Measurements from ENCODE around the gene ATAT1. TPM values are rescaled to one million over a fixed set of nuclear protein-coding genes. Genes with fewer than 3 reads are reported as not detected.
A peak's percentile ranks its signal among the peaks of the same experiment; 100 is the strongest.

ATAT1 gene
- total and polyA plus RNA-seq, 9 of the 15 experiments (the other 6 are each of a cell fraction or from before 2014, with no cell fraction given) = 0.65 to 5.8 (median 1.6) TPM

GRCh38 chr6:30683183-30683979, 56.7 kb downstream of the ATAT1 start:
- H3K9me1 ChIP-seq (ENCODE audit: control insufficient read depth, insufficient read depth, low read length) = no peaks in the 10 kb centered on the region
- CTCF ChIA-PET (ENCODE audit: low intra/inter-chr PET ratio) = interaction anchor here (6.1 kb wide), 1 partner anchor 39 kb away, joined by 92 read pairs; the partner anchor contains the start of gene TUBB
- H3K9me3 ChIP-seq (replicated peaks; ENCODE audit: control insufficient read depth, insufficient read depth, low read depth, low read length) = no peaks in the 10 kb centered on the region
- TSS peak; percentile 26 for BruUV-seq (replicated peaks)
- FAIRE-seq (no peak), DNase-seq (ENCODE audit: extremely low read depth in 1 of 4, low spot score in 3 of 4) (peak in 1 of 4 experiments; percentile 38), ATAC-seq (no peak)
- peak overlapping the region; percentile 81 for H3K4me3 ChIP-seq
- intact Hi-C loops (cut with micrococcal nuclease) (loop anchor here (5.0 to 10.0 kb wide), 2 partner anchors 131 to 404 kb away; no protein-coding TSS in a partner anchor), in situ Hi-C loops (cut with MboI) (no loop called here)
- peak overlapping the region; percentile 81 to 95 for H3K9ac ChIP-seq (ENCODE audit: insufficient read depth in 1 of 2, low read depth in 2 of 2, low read length in 2 of 2)
- H4K20me1 ChIP-seq (replicated peaks; ENCODE audit: control insufficient read depth, insufficient read depth, low read length) = no peaks in the 10 kb centered on the region; the same call in 1 of the 2 replicates
- peaks cover 48 to 88% of the 10 kb centered on the region in 2 experiments for H3K4me1 ChIP-seq (replicated peaks in 1 of 2; ENCODE audit: control insufficient read depth in 2 of 2, insufficient read depth in 2 of 2, low read length in 2 of 2)
- peak overlapping the region; percentile 97 for H3K4me2 ChIP-seq (ENCODE audit: insufficient read depth, low read length)
- 3% methylated on average over 7 of the region's 7 CpGs for WGBS (ENCODE audit: insufficient coverage, low coverage, missing lambda C conversion rate)
- H3K27me3 ChIP-seq (ENCODE audit: control insufficient read depth in 2 of 2, insufficient read depth in 2 of 2, low read length in 2 of 2) = no peaks in the 10 kb centered on the region
- H3K27ac ChIP-seq (ENCODE audit: extremely low read depth, low read depth, low read length) = peak overlapping the region; percentile 88
- POLR2A ChIA-PET = interaction anchor here (0.5 to 7.0 kb wide), 6 partner anchors 20 to 981 kb away, joined by 3 to 118 read pairs (median 4); partner anchors contain the start of genes MDC1 and TUBB
- H3K36me3 ChIP-seq (ENCODE audit: control insufficient read depth, insufficient read depth, low read length) = peaks cover 28% of the 10 kb centered on the region
- H3K79me2 ChIP-seq (ENCODE audit: control insufficient read depth, insufficient read depth, low read length) = peaks cover 94% of the 10 kb centered on the region
- no peak overlapping the region; the same call in 1 of the 2 replicates for H2AFZ ChIP-seq (ENCODE audit: low read depth, low read length)
- TF ChIP-seq E2F4 (CRISPR knock-in tag; IDR thresholded peaks at IDR 0.05; ENCODE audit: low read depth) (no peak), ZNF263 (CRISPR knock-in tag; IDR thresholded peaks at IDR 0.05; ENCODE audit: borderline replicate concordance) (peak; percentile 84), ZNF407 (IDR thresholded peaks at IDR 0.05; ENCODE audit: low read depth) (0 out of 2 replicates have a peak, but pooled peaks have one; percentile 3), NR2C2 (CRISPR knock-in tag; IDR thresholded peaks at IDR 0.05) (no peak), NR2C2 (tag; IDR thresholded peaks at IDR 0.05) (peak; percentile 74; the same call in 1 of the 2 replicates), TEAD1 (CRISPR knock-in tag; IDR thresholded peaks at IDR 0.05) (0 out of 4 replicates have a peak, but pooled peaks of 1 of the 2 experiments have one; percentile 59), HDGF (IDR thresholded peaks at IDR 0.05) (0 out of 2 replicates have a peak, but pooled peaks have one; percentile 2), KDM5B (IDR thresholded peaks at IDR 0.05; ENCODE audit: insufficient replicate concordance, low read depth, low read length) (peak; percentile 8), USF1 (CRISPR knock-in tag; IDR thresholded peaks at IDR 0.05) (peak; percentile 44; the same call in 1 of the 2 replicates), ZNF316 (IDR thresholded peaks at IDR 0.05) (no peak)

Measured in K562 (cell line).